ENCODE results near the gene EEFSEC.

The EEFSEC gene

DNA sequence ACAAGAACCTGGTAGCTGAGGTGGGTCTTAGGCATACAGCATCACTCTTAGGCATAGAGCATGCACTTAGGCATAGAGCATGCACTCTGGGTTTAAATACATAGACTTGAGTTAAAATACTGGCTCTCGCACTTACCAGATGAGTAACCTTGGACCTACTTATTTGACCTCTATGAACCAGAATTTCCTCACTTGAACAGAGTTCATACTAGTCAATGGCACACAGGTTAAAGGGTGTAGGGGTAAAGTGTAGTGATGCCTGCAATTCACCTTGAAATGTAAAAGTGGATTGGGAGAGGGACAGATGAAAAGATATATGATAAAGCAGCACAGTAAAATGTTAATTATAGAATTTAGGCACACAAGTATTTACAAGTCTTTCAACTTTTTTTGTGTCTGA, 31.3 kb upstream of the EEFSEC start:
- H3K27ac ChIP-seq = no peak overlapping the region
- ChIA-PET CTCF (no interaction called here), POLR2A (ENCODE audit: low non-redundant PET) (interaction anchor here (0.7 kb wide), 1 partner anchor 26 kb away, joined by 4 read pairs; no protein-coding TSS in a partner anchor)
- TF ChIP-seq, protein P1, sequence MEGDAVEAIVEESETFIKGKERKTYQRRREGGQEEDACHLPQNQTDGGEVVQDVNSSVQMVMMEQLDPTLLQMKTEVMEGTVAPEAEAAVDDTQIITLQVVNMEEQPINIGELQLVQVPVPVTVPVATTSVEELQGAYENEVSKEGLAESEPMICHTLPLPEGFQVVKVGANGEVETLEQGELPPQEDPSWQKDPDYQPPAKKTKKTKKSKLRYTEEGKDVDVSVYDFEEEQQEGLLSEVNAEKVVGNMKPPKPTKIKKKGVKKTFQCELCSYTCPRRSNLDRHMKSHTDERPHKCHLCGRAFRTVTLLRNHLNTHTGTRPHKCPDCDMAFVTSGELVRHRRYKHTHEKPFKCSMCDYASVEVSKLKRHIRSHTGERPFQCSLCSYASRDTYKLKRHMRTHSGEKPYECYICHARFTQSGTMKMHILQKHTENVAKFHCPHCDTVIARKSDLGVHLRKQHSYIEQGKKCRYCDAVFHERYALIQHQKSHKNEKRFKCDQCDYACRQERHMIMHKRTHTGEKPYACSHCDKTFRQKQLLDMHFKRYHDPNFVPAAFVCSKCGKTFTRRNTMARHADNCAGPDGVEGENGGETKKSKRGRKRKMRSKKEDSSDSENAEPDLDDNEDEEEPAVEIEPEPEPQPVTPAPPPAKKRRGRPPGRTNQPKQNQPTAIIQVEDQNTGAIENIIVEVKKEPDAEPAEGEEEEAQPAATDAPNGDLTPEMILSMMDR (conservative IDR thresholded peaks at IDR 0.05; ENCODE audit: low read depth) = no peak
- DNase-seq (ENCODE audit: low spot score) = no peak

DNA sequence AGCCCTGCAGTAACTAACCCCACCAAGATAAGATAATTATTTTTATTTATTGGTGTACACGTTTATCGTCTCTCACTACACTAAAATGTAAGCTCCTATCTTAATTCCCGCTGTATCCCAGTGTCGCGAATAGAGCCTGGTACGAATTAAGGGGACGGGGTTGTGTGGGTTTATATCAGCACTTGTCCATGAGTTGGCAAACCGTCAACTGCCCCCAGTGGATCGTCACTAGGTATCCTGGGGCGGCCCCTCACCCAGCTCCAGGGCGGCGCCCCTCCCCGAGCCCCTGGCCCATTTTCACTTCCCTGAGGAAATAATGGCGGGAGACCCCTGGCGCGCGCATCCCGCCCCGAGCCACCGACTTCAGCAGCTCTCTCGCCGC, 30.1 kb upstream of the EEFSEC start:
- H3K27ac ChIP-seq = peak overlapping the region; percentile 71
- ChIA-PET CTCF (interaction anchor here (0.7 to 1.4 kb wide), 3 partner anchors 10 to 494 kb away, joined by 3 read pairs; no protein-coding TSS in a partner anchor), POLR2A (ENCODE audit: low non-redundant PET) (interaction anchor here (1.3 to 1.7 kb wide), 2 partner anchors 19 to 30 kb away, joined by 4 to 6 read pairs; partner anchors contain the start of gene EEFSEC)
- TF ChIP-seq, protein P1 (conservative IDR thresholded peaks at IDR 0.05; ENCODE audit: low read depth) = no peak
- DNase-seq (ENCODE audit: low spot score) = no peak

DNA sequence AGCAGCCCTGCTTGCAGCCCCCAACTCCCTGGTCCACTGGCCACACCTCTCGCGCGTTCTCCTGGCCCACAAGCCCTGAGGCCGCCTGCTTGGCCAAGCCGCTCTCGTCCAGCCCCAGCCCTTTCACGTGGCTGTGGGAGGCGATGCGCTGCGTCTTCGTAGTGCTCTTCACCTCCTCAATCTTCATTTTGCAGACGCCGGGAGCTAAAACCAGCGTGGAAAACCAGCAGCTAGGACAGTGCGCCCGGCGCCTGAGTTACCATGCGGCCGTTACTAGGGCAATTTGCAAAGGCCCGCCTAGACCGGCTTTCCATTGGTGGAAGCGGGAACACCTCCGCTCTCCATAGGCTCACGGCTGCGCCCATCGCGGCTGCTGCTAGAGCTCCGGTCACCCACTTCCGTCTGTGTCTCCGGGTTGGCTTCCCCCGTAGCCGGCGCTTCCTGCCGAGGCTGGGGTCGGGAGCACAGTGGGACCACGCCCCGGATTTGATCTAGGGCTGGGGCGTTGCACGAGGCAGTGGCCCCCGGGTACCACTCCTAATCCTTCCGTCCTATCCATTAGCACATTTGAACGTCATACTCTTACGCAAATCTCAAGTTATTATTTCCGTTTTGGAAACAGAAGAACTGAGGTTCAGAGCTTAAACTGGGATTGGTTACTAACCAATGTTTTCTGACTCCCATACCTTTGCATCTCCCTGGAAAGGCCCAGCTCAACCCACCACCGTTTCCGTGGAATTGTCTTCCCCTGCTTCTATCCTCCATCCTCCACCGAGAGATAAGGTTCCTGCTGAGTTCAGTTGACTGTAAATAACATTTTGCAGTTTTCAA, 29.5 kb upstream of the EEFSEC start, which contains the start of gene RUVBL1:
Gene RUVBL1 (minus strand): TSS at position 275 of the 831 bp plus-strand sequence. CDS start 88 bp downstream, at position 187.
- peak; percentile 98 for DNase-seq (ENCODE audit: low spot score)
- ChIA-PET CTCF (interaction anchor here (0.6 to 1.4 kb wide), 2 partner anchors 9 to 484 kb away, joined by 3 read pairs; no protein-coding TSS in a partner anchor), POLR2A (ENCODE audit: low non-redundant PET) (interaction anchor here (1.3 to 1.7 kb wide), 2 partner anchors 20 to 30 kb away, joined by 4 to 6 read pairs; partner anchors contain the start of gene EEFSEC)
- TF ChIP-seq, protein P1 (conservative IDR thresholded peaks at IDR 0.05; ENCODE audit: low read depth) = no peak
- peak within 1 kb of the TSS; percentile 71 for H3K27ac ChIP-seq

DNA sequence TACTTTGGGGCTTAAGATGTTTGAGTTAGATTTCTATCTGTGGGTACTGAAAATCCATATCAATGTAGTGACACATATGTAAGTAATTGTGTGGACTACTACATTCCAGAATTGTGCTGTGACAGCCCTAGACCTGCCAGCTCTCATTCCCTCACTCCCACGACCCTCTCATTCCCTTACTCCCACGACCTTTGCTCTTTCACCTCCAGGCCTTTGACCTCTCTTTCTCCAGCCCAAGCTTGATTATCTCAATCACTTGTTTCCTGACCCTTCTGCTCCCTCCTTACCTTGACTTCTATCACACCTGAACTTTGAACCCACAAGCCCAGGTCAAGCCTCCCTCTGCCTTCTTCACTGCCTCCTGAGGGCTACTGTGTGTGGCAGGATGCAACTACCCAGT, 26.0 kb upstream of the EEFSEC start:
- ChIA-PET CTCF (no interaction called here), POLR2A (ENCODE audit: low non-redundant PET) (interaction anchor here (0.6 kb wide), 1 partner anchor 27 kb away, joined by 4 read pairs; no protein-coding TSS in a partner anchor)
- no peak for DNase-seq (ENCODE audit: low spot score)
- no peak overlapping the region for H3K27ac ChIP-seq
- TF ChIP-seq, protein P1 (conservative IDR thresholded peaks at IDR 0.05; ENCODE audit: low read depth) = no peak

DNA sequence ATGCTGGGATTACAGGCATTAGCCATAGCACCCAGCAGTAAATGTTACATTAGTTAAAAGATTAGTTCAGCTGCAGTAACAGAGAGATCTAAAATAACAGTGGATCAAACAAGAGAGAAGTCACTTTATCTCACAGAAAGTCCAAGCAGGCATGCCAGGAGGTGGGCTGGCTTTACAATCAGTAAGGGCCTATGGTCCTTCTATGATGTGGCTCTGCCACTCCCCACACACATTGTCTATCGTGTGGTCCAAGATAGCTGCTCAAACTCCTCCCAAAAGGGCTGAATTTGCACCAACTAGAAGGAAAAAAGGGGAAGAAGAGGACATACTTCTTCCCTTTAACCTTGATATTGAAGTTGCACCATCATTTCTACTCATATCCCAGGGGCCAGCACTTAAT, 25.0 kb upstream of the EEFSEC start:
- no peak overlapping the region for H3K27ac ChIP-seq
- TF ChIP-seq, protein P1 (conservative IDR thresholded peaks at IDR 0.05; ENCODE audit: low read depth) = no peak
- POLR2A ChIA-PET (ENCODE audit: low non-redundant PET) = no interaction called here
- CTCF ChIA-PET = no interaction called here
- DNase-seq (ENCODE audit: low spot score) = no peak

DNA sequence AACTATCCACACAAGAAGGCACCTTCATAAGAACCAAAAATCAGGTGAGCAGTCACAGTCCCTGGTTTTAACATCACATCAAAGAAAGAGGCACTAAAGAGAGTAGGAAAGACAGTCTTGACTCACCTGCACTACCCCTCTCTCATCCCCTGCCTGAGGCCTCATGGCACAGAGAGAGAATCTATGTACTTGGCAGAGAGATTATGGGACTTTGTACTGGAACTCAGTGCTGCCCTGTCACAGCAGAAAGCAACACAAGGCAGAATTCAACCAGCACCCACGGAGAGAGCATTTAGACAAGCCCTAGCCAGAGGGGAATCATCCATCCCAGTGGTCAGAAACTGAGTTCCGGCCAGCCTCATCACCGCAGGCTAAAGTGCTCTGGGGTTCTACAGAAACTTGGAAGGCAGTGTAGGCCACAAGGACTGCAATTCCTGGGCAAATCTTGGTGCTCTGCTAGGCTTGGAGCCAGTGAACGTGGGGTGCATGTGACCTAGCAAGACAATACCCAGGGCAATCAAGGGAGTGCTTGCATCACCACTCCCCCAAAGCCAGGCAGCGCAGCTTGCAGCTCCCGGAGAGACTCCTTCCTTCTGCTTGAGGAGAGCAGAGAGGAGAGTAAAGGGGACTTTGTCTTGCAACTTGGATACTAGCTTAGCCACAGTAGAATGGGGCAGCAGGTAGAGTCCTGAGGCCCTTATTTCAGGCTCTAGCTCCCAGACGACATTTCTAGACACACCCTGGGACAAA, 21.2 kb upstream of the EEFSEC start:
- ChIA-PET CTCF (interaction anchor here (0.8 kb wide), 1 partner anchor 9 kb away, joined by 3 read pairs; the partner anchor contains the start of gene RUVBL1), POLR2A (ENCODE audit: low non-redundant PET) (no interaction called here)
- TF ChIP-seq, protein P1 (conservative IDR thresholded peaks at IDR 0.05; ENCODE audit: low read depth) = no peak
- H3K27ac ChIP-seq = no peak overlapping the region
- no peak for DNase-seq (ENCODE audit: low spot score)

Measured in RWPE1 (cell line).